B cell (primary cell): ENCODE measurements around the gene NCAPG. TPM values are rescaled to one million over a fixed set of nuclear protein-coding genes. Genes with fewer than 3 reads are reported as not detected.

Experiments used
- ATAC-seq: fragments of 200-7000 bp; cut with Tn5 transposase; one replicate; pipeline ENCODE4 v1.10.0; 2021; ENCODE audit warnings: low read depth, mild to moderate bottlenecking, moderate number of reproducible peaks, moderate library complexity
- CTCF ChIA-PET: fragments of 350-600 bp; sonication (Branson Sonifier 250); formaldehyde crosslinking; loops from one replicate; lab custom pipeline; 2021; ENCODE audit warnings: antibody characterized with exemption, inconsistent platforms; lab: Charles Lee
- POLR2A ChIA-PET: fragments of 350-600 bp; sonication (Branson Sonifier 250); formaldehyde crosslinking; loops from one replicate; lab custom pipeline; 2021; ENCODE audit warnings: antibody characterized with exemption; lab: Charles Lee
- DNase-seq: peaks from one replicate; pipeline ENCODE4 v3.0.0; 2013
- H2AFZ ChIP-seq: 2 replicates; pipeline ENCODE4 v1.6.1; 2012; ENCODE audit warnings: mild to moderate bottlenecking, low read depth, low read length; ENCODE audit not compliant: insufficient read depth, poor library complexity, severe bottlenecking
- H3K27ac ChIP-seq, 2 donors: 1 replicate in 1 of 2; 2 replicates in 1 of 2; pipeline ENCODE4 v1.5.1; 2012 to 2013; ENCODE audit warnings: low read length in 2 of 2, mild to moderate bottlenecking in 2 of 2, moderate library complexity in 1 of 2
- H3K27me3 ChIP-seq, 4 experiments: fragments of 200-600 bp in 1 of 4; sonication (generic) in 1 of 4; replicated peaks in 1 of 4; 1 replicate in 2 of 4; 2 replicates in 2 of 4; pipeline versions ENCODE4 v1.6.1 to v1.7.0; 2013 to 2016; ENCODE audit warnings: low read length in 3 of 4, mild to moderate bottlenecking in 2 of 4, mixed read lengths in 1 of 4, moderate library complexity in 1 of 4; ENCODE audit not compliant: insufficient read depth in 4 of 4, control insufficient read depth in 3 of 4; ENCODE audit errors: control extremely low read depth in 1 of 4
- H3K36me3 ChIP-seq, 2 experiments: replicated peaks in 1 of 2; 1 replicate in 1 of 2; 2 replicates in 1 of 2; pipeline versions ENCODE4 v1.6.1 to v1.7.1; 2013; ENCODE audit warnings: low read length in 1 of 2; ENCODE audit not compliant: insufficient read depth in 2 of 2, control insufficient read depth in 1 of 2; ENCODE audit errors: control extremely low read depth in 1 of 2, extremely low read depth in 1 of 2
- H3K4me1 ChIP-seq, 2 donors: fragments of 200-600 bp in 1 of 2; sonication (generic) in 1 of 2; 1 replicate in 1 of 2; 2 replicates in 1 of 2; pipeline versions ENCODE4 v1.5.1 to v1.6.1; 2013 to 2017; ENCODE audit warnings: low read length in 2 of 2; ENCODE audit not compliant: control insufficient read depth in 2 of 2, insufficient read depth in 2 of 2
- H3K4me2 ChIP-seq: replicated peaks from 2 replicates; pipeline ENCODE3; 2012; ENCODE audit warnings: mild to moderate bottlenecking, low read depth, low read length; ENCODE audit not compliant: poor library complexity, severe bottlenecking
- H3K4me3 ChIP-seq, 5 experiments: fragments of 200-600 bp in 1 of 5; sonication (generic) in 1 of 5; 1 replicate in 3 of 5; 2 replicates in 2 of 5; pipeline versions ENCODE4 v1.5.1 to v1.7.0; 2011 to 2016; ENCODE audit warnings: low read length in 4 of 5, mild to moderate bottlenecking in 4 of 5, low read depth in 2 of 5, control low read depth in 1 of 5, moderate library complexity in 1 of 5; ENCODE audit not compliant: insufficient read depth in 1 of 5; ENCODE audit errors: control extremely low read depth in 1 of 5, extremely low read depth in 1 of 5
- H3K79me2 ChIP-seq: fragments of 200-600 bp; sonication (generic); one replicate; pipeline ENCODE4 v1.6.0; 2016; ENCODE audit warnings: low read length; ENCODE audit not compliant: control insufficient read depth, insufficient read depth
- H3K9ac ChIP-seq: fragments of 200-600 bp; sonication (generic); 2 replicates; pipeline ENCODE4 v1.6.1; 2017; ENCODE audit warnings: mild to moderate bottlenecking, low read length, moderate library complexity
- H3K9me3 ChIP-seq, 3 donors: one replicate each; pipeline versions ENCODE4 v1.6.1 to v1.7.1; 2013; ENCODE audit warnings: low read length in 2 of 3; ENCODE audit not compliant: control insufficient read depth in 2 of 3, insufficient read depth in 1 of 3; ENCODE audit errors: control extremely low read depth in 1 of 3
- H4K20me1 ChIP-seq: 2 replicates; pipeline ENCODE4 v1.6.0; 2012; ENCODE audit warnings: mild to moderate bottlenecking, low read length; ENCODE audit not compliant: insufficient read depth, control insufficient read depth, poor library complexity, severe bottlenecking
- H3K27ac Mint-ChIP-seq: one replicate; pipeline ENCODE4 v1.8.0; 2021; ENCODE audit warnings: mixed read lengths
- H3K27me3 Mint-ChIP-seq: one replicate; pipeline ENCODE4 v1.8.0; 2021; ENCODE audit warnings: mixed read lengths
- H3K4me1 Mint-ChIP-seq: one replicate; pipeline ENCODE4 v1.8.0; 2021; ENCODE audit warnings: mixed read lengths
- H3K4me3 Mint-ChIP-seq: one replicate; pipeline ENCODE4 v1.8.0; 2021; ENCODE audit warnings: mixed read lengths
- H3K9me3 Mint-ChIP-seq: one replicate; pipeline ENCODE4 v1.8.0; 2022; ENCODE audit warnings: mixed read lengths; ENCODE audit not compliant: insufficient read depth
- EZH2 ChIP-seq: IDR thresholded peaks from 2 replicates; pipeline ENCODE4 v1.6.1; 2012; ENCODE audit warnings: borderline replicate concordance, low read depth, mild to moderate bottlenecking, moderate library complexity, low read length; ENCODE audit not compliant: insufficient read depth, poor library complexity, severe bottlenecking
- WGBS: methylation state at CpG from one replicate; pipeline ENCODE4 v1.1.5; 2013; ENCODE audit warnings: missing lambda C conversion rate; ENCODE audit not compliant: insufficient coverage; 5-methylcytosine and 5-hydroxymethylcytosine counted together
- intact Hi-C: fragments of 100-400 bp; cut with micrococcal nuclease; formaldehyde crosslinking; loops from one replicate; pipeline ENCODE4 v1.10.0; 2022
- polyA plus RNA-seq: library from polyadenylated mRNA; depleted of rRNA; stranded (reverse); fragments of >200 nt; gene quantifications from 2 replicates; pipeline ENCODE4 v1.2.3, GENCODE V29; 2012
- total RNA-seq, 2 donors: library from RNA; stranded (reverse); fragments of 120-200 nt in 1 of 2; gene quantifications; 1 replicate in 1 of 2; 2 replicates in 1 of 2; pipeline versions ENCODE4 v1.2.3 to v1.2.4, GENCODE V29; 2013 to 2022
- TF ChIP-seq, protein P1 (sequence below): fragments of 200-600 bp; IDR thresholded peaks from one replicate; pipeline ENCODE4 v1.8.0; 2022; ENCODE audit warnings: antibody characterized with exemption, mild to moderate bottlenecking

Gene NCAPG
- total and polyA plus RNA-seq, 2 donors (not counting 1 experiment from before 2014, with no cell fraction given) = 0.13 to 0.84 TPM

DNA sequence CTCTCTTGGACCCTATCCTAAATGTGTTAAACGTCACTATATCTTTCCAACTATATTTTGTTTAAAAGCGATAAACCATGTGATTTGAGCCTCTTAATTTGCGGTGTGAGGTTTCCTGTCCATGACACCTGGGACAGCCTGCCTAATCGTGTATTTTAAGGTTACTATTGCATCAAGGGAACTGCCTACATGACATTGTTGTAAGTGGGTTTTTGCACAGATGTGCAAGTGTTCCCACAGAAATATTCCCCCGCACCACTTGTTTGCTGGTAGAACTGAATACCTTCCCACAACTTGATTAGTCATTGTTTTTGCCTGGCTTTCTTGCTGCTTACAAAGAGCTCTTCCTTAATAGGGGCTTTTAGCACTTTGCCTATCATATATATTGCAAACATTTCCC is 24.2 kb upstream of the NCAPG start:
- no peak for ATAC-seq
- intact Hi-C loops = no loop called here
- Histone ChIP-seq H3K4me2 (no peak overlapping the region), H4K20me1 (no peaks in the 10 kb centered on the region), H3K27ac (no peak overlapping the region), H3K9me3 (peaks cover 0 to 7% (median 0%) of the 10 kb centered on the region in 3 donors), H2AFZ (no peak overlapping the region), H3K79me2 (no peaks in the 10 kb centered on the region), H3K27me3 (peaks cover 0 to 6% (median 3%) of the 10 kb centered on the region in 4 experiments), H3K4me3 (no peak overlapping the region), H3K9ac (no peak overlapping the region), H3K4me1 (peaks cover 6 to 14% of the 10 kb centered on the region in 2 donors), H3K36me3 (peaks cover 0 to 2% of the 10 kb centered on the region in 2 experiments)
- Mint-ChIP-seq H3K9me3 (no peaks in the 10 kb centered on the region), H3K4me1 (peaks cover 16% of the 10 kb centered on the region), H3K27ac (no peak overlapping the region), H3K4me3 (no peak overlapping the region), H3K27me3 (peaks cover 8% of the 10 kb centered on the region)
- WGBS = no CpG with 5 or more reads among the region's 5 CpGs
- CTCF ChIA-PET = interaction anchor here (1.6 kb wide), 1 partner anchor 22 kb away, joined by 4 read pairs; no protein-coding TSS in a partner anchor
- TF ChIP-seq, protein P1, sequence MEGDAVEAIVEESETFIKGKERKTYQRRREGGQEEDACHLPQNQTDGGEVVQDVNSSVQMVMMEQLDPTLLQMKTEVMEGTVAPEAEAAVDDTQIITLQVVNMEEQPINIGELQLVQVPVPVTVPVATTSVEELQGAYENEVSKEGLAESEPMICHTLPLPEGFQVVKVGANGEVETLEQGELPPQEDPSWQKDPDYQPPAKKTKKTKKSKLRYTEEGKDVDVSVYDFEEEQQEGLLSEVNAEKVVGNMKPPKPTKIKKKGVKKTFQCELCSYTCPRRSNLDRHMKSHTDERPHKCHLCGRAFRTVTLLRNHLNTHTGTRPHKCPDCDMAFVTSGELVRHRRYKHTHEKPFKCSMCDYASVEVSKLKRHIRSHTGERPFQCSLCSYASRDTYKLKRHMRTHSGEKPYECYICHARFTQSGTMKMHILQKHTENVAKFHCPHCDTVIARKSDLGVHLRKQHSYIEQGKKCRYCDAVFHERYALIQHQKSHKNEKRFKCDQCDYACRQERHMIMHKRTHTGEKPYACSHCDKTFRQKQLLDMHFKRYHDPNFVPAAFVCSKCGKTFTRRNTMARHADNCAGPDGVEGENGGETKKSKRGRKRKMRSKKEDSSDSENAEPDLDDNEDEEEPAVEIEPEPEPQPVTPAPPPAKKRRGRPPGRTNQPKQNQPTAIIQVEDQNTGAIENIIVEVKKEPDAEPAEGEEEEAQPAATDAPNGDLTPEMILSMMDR = no peak
- TF ChIP-seq EZH2 = no peak
- DNase-seq = no peak
- POLR2A ChIA-PET = no interaction called here

DNA sequence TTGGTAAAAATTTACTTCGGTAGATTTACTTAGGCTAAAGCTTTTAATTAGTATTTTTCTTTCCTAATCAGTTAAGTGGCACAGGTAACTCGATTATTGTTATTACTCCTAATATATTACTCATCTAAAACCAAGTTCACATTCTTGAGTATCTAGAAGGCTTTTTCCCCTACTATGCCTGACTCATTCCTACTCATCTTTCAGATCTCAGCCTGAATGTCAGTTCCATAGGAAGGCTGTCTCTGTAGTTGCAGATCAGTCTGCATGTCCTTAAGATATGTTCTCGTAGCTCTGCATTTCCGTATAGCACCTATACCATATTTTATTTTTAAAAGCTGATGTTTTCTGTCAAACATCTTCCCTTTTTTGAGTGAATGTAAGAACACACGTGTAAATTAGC is 23.5 kb upstream of the NCAPG start:
- H3K36me3 ChIP-seq = peaks cover 0 to 5% of the 10 kb centered on the region in 2 experiments
- no peaks in the 10 kb centered on the region for H3K79me2 ChIP-seq
- ATAC-seq = no peak
- intact Hi-C loops = no loop called here
- H3K9ac ChIP-seq = no peak overlapping the region
- no peak overlapping the region for H3K27ac ChIP-seq
- peaks cover 0 to 6% (median 1%) of the 10 kb centered on the region in 3 donors for H3K9me3 ChIP-seq
- ChIA-PET POLR2A (no interaction called here), CTCF (interaction anchor here (1.6 kb wide), 1 partner anchor 21 kb away, joined by 4 read pairs; no protein-coding TSS in a partner anchor)
- no peak overlapping the region for H3K4me3 ChIP-seq
- no peaks in the 10 kb centered on the region for H3K9me3 Mint-ChIP-seq
- no peaks in the 10 kb centered on the region for H4K20me1 ChIP-seq
- H3K4me3 Mint-ChIP-seq = no peak overlapping the region
- H3K27me3 ChIP-seq = no peaks in the 10 kb centered on the region
- no peak overlapping the region for H3K4me2 ChIP-seq
- TF ChIP-seq, protein P1 = no peak
- no peak for TF ChIP-seq EZH2
- WGBS = no CpG with 5 or more reads among the region's 5 CpGs
- H3K27ac Mint-ChIP-seq = no peak overlapping the region
- H2AFZ ChIP-seq = no peak overlapping the region
- DNase-seq = no peak
- peaks cover 4 to 8% of the 10 kb centered on the region in 2 donors for H3K4me1 ChIP-seq
- peaks cover under 1% of the 10 kb centered on the region for H3K27me3 Mint-ChIP-seq
- H3K4me1 Mint-ChIP-seq = peaks cover 9% of the 10 kb centered on the region
